SK-N-SH (cell line): ENCODE measurements around the gene ASCL2. TPM values are rescaled to one million over a fixed set of nuclear protein-coding genes. Genes with fewer than 3 reads are reported as not detected.

ENCODE experiments used
- CTCF ChIA-PET: fragments of 300-600, 350-600 bp; formaldehyde crosslinking; extraction: SDS; loops from one replicate; lab custom pipeline; 2021; lab: Yijun Ruan, JAX
- POLR2A ChIA-PET: fragments of 350-600 bp; sonication (Branson Sonifier 250); formaldehyde crosslinking; extraction: SDS; loops from one replicate; lab custom pipeline; 2020; ENCODE audit warnings: antibody characterized with exemption, inconsistent platforms; lab: Yijun Ruan, JAX
- DNase-seq: peaks from one replicate; pipeline ENCODE4 v3.0.0; 2012
- H2AFZ ChIP-seq: fragments of 200-600 bp; sonication (generic); 2 replicates; pipeline ENCODE4 v1.8.1; 2016; ENCODE audit warnings: antibody characterized with exemption, mild to moderate bottlenecking, low read depth
- H3F3A ChIP-seq: fragments of 200-600 bp; sonication (generic); replicated peaks from 2 replicates; pipeline ENCODE3; 2016; ENCODE audit warnings: antibody characterized with exemption, mild to moderate bottlenecking; ENCODE audit not compliant: insufficient read depth
- H3K27ac ChIP-seq, 2 experiments: fragments of 200-500 bp in 1 of 2; fragments of 200-600 bp in 1 of 2; sonication (Bioruptor generic) in 1 of 2; sonication (generic), shearing (Covaris generic) in 1 of 2; 2 replicates each; pipeline versions ENCODE4 v1.5.1 to v1.6.1; 2014 to 2016; ENCODE audit warnings: low read depth in 2 of 2, inconsistent platforms in 1 of 2, low read length in 1 of 2, mild to moderate bottlenecking in 1 of 2, mixed read lengths in 1 of 2
- H3K27me3 ChIP-seq: fragments of 200-600 bp; sonication (generic), shearing (Covaris generic); 2 replicates; pipeline ENCODE4 v1.6.1; 2016; ENCODE audit warnings: mixed run types; ENCODE audit not compliant: insufficient read depth
- H3K36me3 ChIP-seq, 2 experiments: fragments of 200-500 bp in 1 of 2; fragments of 200-600 bp in 1 of 2; sonication (Bioruptor generic) in 1 of 2; sonication (generic) in 1 of 2; replicated peaks in 1 of 2; 2 replicates each; pipeline versions ENCODE3 to v1.5.1; 2014 to 2016; ENCODE audit warnings: low read length in 1 of 2, mild to moderate bottlenecking in 1 of 2; ENCODE audit not compliant: insufficient read depth in 2 of 2, control insufficient read depth in 1 of 2
- H3K4me1 ChIP-seq, 2 experiments: fragments of 200-500 bp in 1 of 2; fragments of 200-600 bp in 1 of 2; sonication (Bioruptor generic) in 1 of 2; sonication (generic), shearing (Covaris generic) in 1 of 2; 2 replicates each; pipeline versions ENCODE4 v1.5.1 to v1.6.1; 2014 to 2016; ENCODE audit warnings: low read depth in 1 of 2, low read length in 1 of 2, mixed run types in 1 of 2; ENCODE audit not compliant: insufficient read depth in 2 of 2, control insufficient read depth in 1 of 2
- H3K4me2 ChIP-seq: fragments of 200-600 bp; sonication (generic), shearing (Covaris generic); 2 replicates; pipeline ENCODE4 v1.6.1; 2017; ENCODE audit warnings: mixed run types
- H3K4me3 ChIP-seq, 2 experiments: fragments of 200-500 bp in 1 of 2; fragments of 200-600 bp in 1 of 2; sonication (Bioruptor generic) in 1 of 2; sonication (generic), shearing (Covaris generic) in 1 of 2; 2 replicates each; pipeline versions ENCODE4 v1.5.1 to v1.8.1; 2014 to 2016; ENCODE audit warnings: low read depth in 2 of 2, inconsistent platforms in 1 of 2, low read length in 1 of 2, mild to moderate bottlenecking in 1 of 2, mixed read lengths in 1 of 2, moderate library complexity in 1 of 2
- H3K79me2 ChIP-seq: fragments of 200-600 bp; sonication (generic); 2 replicates; pipeline ENCODE4 v1.8.1; 2017; ENCODE audit warnings: mild to moderate bottlenecking; ENCODE audit not compliant: insufficient read depth
- H3K9ac ChIP-seq: fragments of 200-600 bp; sonication (generic); 2 replicates; pipeline ENCODE4 v1.6.1; 2017; ENCODE audit warnings: mixed run types
- H3K9me2 ChIP-seq: fragments of 200-600 bp; sonication (generic); 2 replicates; pipeline ENCODE4 v1.6.1; 2017; ENCODE audit warnings: mixed run types
- H3K9me3 ChIP-seq: fragments of 200-600 bp; sonication (generic); 2 replicates; pipeline ENCODE4 v1.6.1; 2017; ENCODE audit warnings: mixed run types, mild to moderate bottlenecking, moderate library complexity
- H4K20me1 ChIP-seq: fragments of 200-600 bp; sonication (generic); 2 replicates; pipeline ENCODE4 v1.6.1; 2017; ENCODE audit warnings: mild to moderate bottlenecking, mixed run types; ENCODE audit not compliant: insufficient read depth
- CHD2 ChIP-seq: fragments of 150-350 bp; IDR thresholded peaks from 2 replicates; pipeline ENCODE4 v1.6.1; 2018; ENCODE audit warnings: low read length; ENCODE audit not compliant: partially characterized antibody
- ELF1 ChIP-seq: IDR thresholded peaks from 2 replicates; pipeline ENCODE4 v1.4.0; 2012
- FOSL2 ChIP-seq: IDR thresholded peaks from 2 replicates; pipeline ENCODE4 v1.4.0; 2012; ENCODE audit warnings: low read depth, mild to moderate bottlenecking, moderate library complexity, borderline replicate concordance
- FOXJ3 ChIP-seq: sonication (generic); formaldehyde crosslinking; IDR thresholded peaks from 2 replicates; pipeline ENCODE4 v1.5.1; 2020; ENCODE audit warnings: mild to moderate bottlenecking, missing genetic modification reagents
- GABPA ChIP-seq: IDR thresholded peaks from 2 replicates; pipeline ENCODE4 v1.4.0; 2012; ENCODE audit warnings: low read depth, mild to moderate bottlenecking
- GATA2 ChIP-seq: sonication (generic); formaldehyde crosslinking; IDR thresholded peaks from 2 replicates; pipeline ENCODE4 v1.5.0; 2020; ENCODE audit warnings: mild to moderate bottlenecking, missing genetic modification reagents
- JUND ChIP-seq: IDR thresholded peaks from 2 replicates; pipeline ENCODE4 v1.4.0; 2012
- MEF2A ChIP-seq: IDR thresholded peaks from 2 replicates; pipeline ENCODE4 v1.4.0; 2012; ENCODE audit warnings: low read depth, borderline replicate concordance
- MXI1 ChIP-seq: IDR thresholded peaks from 2 replicates; pipeline ENCODE4 v1.6.1; 2012; ENCODE audit warnings: mild to moderate bottlenecking, low read depth, low read length, improper control_type of control experiment
- NFIC ChIP-seq: IDR thresholded peaks from 2 replicates; pipeline ENCODE4 v1.4.0; 2012; ENCODE audit warnings: borderline replicate concordance
- NRF1 ChIP-seq: IDR thresholded peaks from 2 replicates; pipeline ENCODE4 v1.6.1; 2012; ENCODE audit warnings: low read depth, mild to moderate bottlenecking, low read length
- POLR2AphosphoS5 ChIP-seq: IDR thresholded peaks from 2 replicates; pipeline ENCODE4 v1.6.1; 2012; ENCODE audit warnings: low read depth, low read length
- RAD21 ChIP-seq: IDR thresholded peaks from 2 replicates; pipeline ENCODE4 v1.6.1; 2012; ENCODE audit warnings: mild to moderate bottlenecking, low read length
- TAF1 ChIP-seq: IDR thresholded peaks from 2 replicates; pipeline ENCODE4 v1.6.1; 2012; ENCODE audit warnings: low read depth, mild to moderate bottlenecking, low read length, moderate library complexity, borderline replicate concordance
- TCF12 ChIP-seq: IDR thresholded peaks from 2 replicates; pipeline ENCODE4 v1.4.0; 2012
- WGBS: methylation state at CpG from one replicate; pipeline ENCODE4 v1.1.6; 2017; ENCODE audit warnings: low lambda C conversion rate; 5-methylcytosine and 5-hydroxymethylcytosine counted together
- polyA plus RNA-seq, 3 experiments: library from polyadenylated mRNA; depleted of rRNA; stranded (reverse); fragments of >200 nt; gene quantifications; 2 replicates each; pipeline ENCODE4 v1.2.3, GENCODE V29; 2012
- TF ChIP-seq, protein P1 (sequence below): IDR thresholded peaks from 2 replicates; pipeline ENCODE4 v1.6.1; 2012; ENCODE audit warnings: mild to moderate bottlenecking, low read depth, low read length, moderate library complexity
- TF ChIP-seq, protein P2 (sequence below): fragments of 150-350 bp; IDR thresholded peaks from 2 replicates; pipeline ENCODE4 v1.6.1; 2017; ENCODE audit warnings: antibody characterized with exemption, low read length, low read depth, borderline replicate concordance
- TF ChIP-seq, protein P3 (sequence below): IDR thresholded peaks from 2 replicates; pipeline ENCODE4 v1.4.0; 2012; ENCODE audit warnings: low read depth
- TF ChIP-seq, protein P4 (sequence below): IDR thresholded peaks from 2 replicates; pipeline ENCODE4 v1.4.0; 2012; ENCODE audit warnings: low read depth, borderline replicate concordance

Gene ASCL2
- polyA plus RNA-seq, 1 of the 3 experiments (the other 2 are of a cell fraction) = not detected

DNA sequence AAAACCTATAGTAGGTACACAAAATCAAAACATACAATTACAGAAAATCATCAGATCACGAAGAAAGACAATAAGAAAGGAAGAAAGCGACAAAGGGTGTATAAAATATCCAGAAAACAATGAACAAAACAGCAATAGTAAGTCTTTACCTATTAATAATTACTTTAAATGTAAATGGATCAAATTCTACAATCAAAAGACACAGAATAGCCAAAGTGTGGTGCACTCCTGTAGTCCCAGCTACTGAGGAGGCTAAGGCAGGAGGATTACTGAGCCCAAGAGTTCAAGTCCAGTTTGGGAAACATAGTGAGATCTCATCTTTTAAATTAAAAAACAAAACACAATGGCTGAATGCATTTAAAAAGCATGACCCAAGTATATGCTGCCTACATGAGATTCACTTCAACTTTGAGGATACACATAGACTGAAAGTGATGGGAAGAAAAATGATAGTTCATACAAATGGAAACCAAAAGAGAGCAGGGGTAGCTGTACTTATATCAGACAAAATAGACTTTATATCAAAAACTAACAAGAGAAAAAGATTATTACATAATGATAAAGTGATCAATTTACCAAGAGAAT, 40.6 kb downstream of the ASCL2 start:
- Histone ChIP-seq H3K4me1 (no peaks in the 10 kb centered on the region), H4K20me1 (no peaks in the 10 kb centered on the region), H3K9me2 (no peaks in the 10 kb centered on the region), H2AFZ (no peak overlapping the region), H3K36me3 (no peaks in the 10 kb centered on the region), H3K9ac (no peak overlapping the region), H3K4me2 (no peak overlapping the region), H3K79me2 (no peaks in the 10 kb centered on the region), H3K9me3 (no peaks in the 10 kb centered on the region), H3F3A (no peaks in the 10 kb centered on the region), H3K27ac (no peak overlapping the region), H3K4me3 (no peak overlapping the region), H3K27me3 (no peaks in the 10 kb centered on the region)
- POLR2A ChIA-PET = no interaction called here
- 1% methylated on average over 2 of the region's 2 CpGs for WGBS
- CTCF ChIA-PET = interaction anchor here (1.6 kb wide), 2 partner anchors 170 to 191 kb away, joined by 3 to 4 read pairs; no protein-coding TSS in a partner anchor
- no peak for DNase-seq
- TF ChIP-seq TAF1 (no peak), MXI1 (no peak), TCF12 (no peak)

DNA sequence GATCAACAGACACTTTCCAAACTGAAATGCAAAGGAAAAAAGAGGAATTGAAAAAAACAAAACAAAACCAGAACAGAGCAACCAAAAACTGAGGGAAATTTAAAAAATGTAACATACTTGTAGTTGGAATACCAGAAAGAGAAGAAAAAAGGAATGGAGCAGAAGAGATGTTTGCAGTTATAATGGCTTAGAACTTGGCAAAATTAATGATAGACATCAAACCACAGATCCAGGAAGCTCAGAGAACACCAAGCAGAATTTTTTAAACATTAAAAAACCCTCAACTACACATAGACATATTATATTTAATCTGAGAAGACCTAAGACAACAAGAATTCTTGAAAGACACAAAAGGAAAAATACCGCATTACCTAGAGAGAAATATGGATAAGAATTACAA, 46.1 kb downstream of the ASCL2 start:
- H3K27me3 ChIP-seq = no peaks in the 10 kb centered on the region
- no peaks in the 10 kb centered on the region for H3K4me1 ChIP-seq
- no peaks in the 10 kb centered on the region for H3K36me3 ChIP-seq
- TF ChIP-seq GATA2 (CRISPR knock-in tag) (no peak), GABPA (no peak), RAD21 (no peak), FOSL2 (no peak), POLR2AphosphoS5 (no peak), FOXJ3 (CRISPR knock-in tag) (no peak), NRF1 (no peak), MEF2A (no peak), MXI1 (no peak), NFIC (no peak), ELF1 (no peak), CHD2 (no peak), JUND (no peak)
- TF ChIP-seq, protein P1, sequence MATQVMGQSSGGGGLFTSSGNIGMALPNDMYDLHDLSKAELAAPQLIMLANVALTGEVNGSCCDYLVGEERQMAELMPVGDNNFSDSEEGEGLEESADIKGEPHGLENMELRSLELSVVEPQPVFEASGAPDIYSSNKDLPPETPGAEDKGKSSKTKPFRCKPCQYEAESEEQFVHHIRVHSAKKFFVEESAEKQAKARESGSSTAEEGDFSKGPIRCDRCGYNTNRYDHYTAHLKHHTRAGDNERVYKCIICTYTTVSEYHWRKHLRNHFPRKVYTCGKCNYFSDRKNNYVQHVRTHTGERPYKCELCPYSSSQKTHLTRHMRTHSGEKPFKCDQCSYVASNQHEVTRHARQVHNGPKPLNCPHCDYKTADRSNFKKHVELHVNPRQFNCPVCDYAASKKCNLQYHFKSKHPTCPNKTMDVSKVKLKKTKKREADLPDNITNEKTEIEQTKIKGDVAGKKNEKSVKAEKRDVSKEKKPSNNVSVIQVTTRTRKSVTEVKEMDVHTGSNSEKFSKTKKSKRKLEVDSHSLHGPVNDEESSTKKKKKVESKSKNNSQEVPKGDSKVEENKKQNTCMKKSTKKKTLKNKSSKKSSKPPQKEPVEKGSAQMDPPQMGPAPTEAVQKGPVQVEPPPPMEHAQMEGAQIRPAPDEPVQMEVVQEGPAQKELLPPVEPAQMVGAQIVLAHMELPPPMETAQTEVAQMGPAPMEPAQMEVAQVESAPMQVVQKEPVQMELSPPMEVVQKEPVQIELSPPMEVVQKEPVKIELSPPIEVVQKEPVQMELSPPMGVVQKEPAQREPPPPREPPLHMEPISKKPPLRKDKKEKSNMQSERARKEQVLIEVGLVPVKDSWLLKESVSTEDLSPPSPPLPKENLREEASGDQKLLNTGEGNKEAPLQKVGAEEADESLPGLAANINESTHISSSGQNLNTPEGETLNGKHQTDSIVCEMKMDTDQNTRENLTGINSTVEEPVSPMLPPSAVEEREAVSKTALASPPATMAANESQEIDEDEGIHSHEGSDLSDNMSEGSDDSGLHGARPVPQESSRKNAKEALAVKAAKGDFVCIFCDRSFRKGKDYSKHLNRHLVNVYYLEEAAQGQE = no peak
- TF ChIP-seq, protein P2, sequence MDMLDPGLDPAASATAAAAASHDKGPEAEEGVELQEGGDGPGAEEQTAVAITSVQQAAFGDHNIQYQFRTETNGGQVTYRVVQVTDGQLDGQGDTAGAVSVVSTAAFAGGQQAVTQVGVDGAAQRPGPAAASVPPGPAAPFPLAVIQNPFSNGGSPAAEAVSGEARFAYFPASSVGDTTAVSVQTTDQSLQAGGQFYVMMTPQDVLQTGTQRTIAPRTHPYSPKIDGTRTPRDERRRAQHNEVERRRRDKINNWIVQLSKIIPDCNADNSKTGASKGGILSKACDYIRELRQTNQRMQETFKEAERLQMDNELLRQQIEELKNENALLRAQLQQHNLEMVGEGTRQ = no peak
- TF ChIP-seq, protein P3, sequence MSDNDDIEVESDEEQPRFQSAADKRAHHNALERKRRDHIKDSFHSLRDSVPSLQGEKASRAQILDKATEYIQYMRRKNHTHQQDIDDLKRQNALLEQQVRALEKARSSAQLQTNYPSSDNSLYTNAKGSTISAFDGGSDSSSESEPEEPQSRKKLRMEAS = no peak
- TF ChIP-seq, protein P4, sequence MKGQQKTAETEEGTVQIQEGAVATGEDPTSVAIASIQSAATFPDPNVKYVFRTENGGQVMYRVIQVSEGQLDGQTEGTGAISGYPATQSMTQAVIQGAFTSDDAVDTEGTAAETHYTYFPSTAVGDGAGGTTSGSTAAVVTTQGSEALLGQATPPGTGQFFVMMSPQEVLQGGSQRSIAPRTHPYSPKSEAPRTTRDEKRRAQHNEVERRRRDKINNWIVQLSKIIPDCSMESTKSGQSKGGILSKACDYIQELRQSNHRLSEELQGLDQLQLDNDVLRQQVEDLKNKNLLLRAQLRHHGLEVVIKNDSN = no peak
- TF ChIP-seq, all 33 proteins: peak for 0
- WGBS = 92% methylated on average over 1 of the region's 1 CpG
- Histone ChIP-seq H3K9ac (no peak overlapping the region), H3K9me2 (no peaks in the 10 kb centered on the region), H3K4me2 (no peak overlapping the region), H3K9me3 (no peaks in the 10 kb centered on the region), H3F3A (no peaks in the 10 kb centered on the region), H3K79me2 (no peaks in the 10 kb centered on the region), H3K27ac (no peak overlapping the region), H4K20me1 (no peaks in the 10 kb centered on the region), H3K4me3 (no peak overlapping the region), H2AFZ (no peak overlapping the region)
- ChIA-PET POLR2A (no interaction called here), CTCF (interaction anchor here (2.5 kb wide), 1 partner anchor 196 kb away, joined by 8 read pairs; no protein-coding TSS in a partner anchor)
- no peak for DNase-seq
